GM10266 (cell line): ENCODE results near the gene RASSF5.
A peak's percentile ranks its signal among the peaks of the same experiment; 100 is the strongest.

Source experiments
- DNase-seq: peaks from one replicate; pipeline ENCODE4 v3.0.0; 2012; ENCODE audit errors: extremely low spot score
- CTCF ChIP-seq: IDR thresholded peaks from 2 replicates; pipeline ENCODE4 v1.5.1; 2012; ENCODE audit warnings: mild to moderate bottlenecking, low read depth; ENCODE audit not compliant: control insufficient read depth, insufficient read depth; ENCODE audit errors: missing control alignments

Gene RASSF5

GRCh38 chr1:206590025-206590758 is 82.9 kb downstream of the RASSF5 start:
- TF ChIP-seq CTCF: peak; percentile 44
- peak; percentile 47 for DNase-seq

- TF ChIP-seq CTCF: no peak
- DNase-seq: no peak
These were observed 83.9 kb downstream of the RASSF5 start for GRCh38 chr1:206591226-206591625.

GRCh38 chr1:206591696-206592095 is 84.4 kb downstream of the RASSF5 start:
- DNase-seq: no peak
- no peak for TF ChIP-seq CTCF

GRCh38 chr1:206593351-206593925 is 86.1 kb downstream of the RASSF5 start:
- DNase-seq: no peak
- TF ChIP-seq CTCF: no peak

- DNase-seq: no peak
- no peak for TF ChIP-seq CTCF
These were observed 88.4 kb downstream of the RASSF5 start for GRCh38 chr1:206595581-206596318.

GRCh38 chr1:206596319-206596666 is 89.0 kb downstream of the RASSF5 start:
- no peak for TF ChIP-seq CTCF
- DNase-seq: no peak

GRCh38 chr1:206600527-206600926 is 93.2 kb downstream of the RASSF5 start:
- TF ChIP-seq CTCF: no peak
- DNase-seq: no peak
